ENCODE data around the gene ITPR1. TPM values are rescaled to one million over a fixed set of nuclear protein-coding genes. Genes with fewer than 3 reads are reported as not detected.

ITPR1 gene
- total RNA-seq, 3 donors from 2014 or later = 10.7 to 80.2 (median 20.7) TPM

DNA sequence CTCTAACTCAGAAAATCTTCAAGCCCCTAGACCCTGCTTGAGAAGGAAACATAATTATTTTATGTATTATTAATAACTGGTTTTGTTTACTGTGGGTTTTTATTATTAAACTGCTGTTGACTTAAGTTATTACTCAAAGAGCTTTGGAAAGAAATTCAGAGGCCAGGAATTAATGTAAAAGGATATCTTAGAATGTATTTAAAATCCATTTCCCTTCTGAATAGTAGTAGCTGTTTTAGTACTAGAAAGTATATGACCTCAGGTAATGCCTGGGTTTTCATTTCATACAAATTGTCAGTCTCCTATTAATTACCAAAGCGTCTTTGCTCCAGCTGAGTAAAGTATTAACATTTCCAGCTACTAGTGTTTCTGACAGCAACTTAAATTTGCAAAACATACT lies 223.1 kb downstream of the ITPR1 start:
- ATAC-seq (no peak), DNase-seq (no peak)
- intact Hi-C loops (cut with DNase I, micrococcal nuclease) = loop anchor here (5.0 to 10.0 kb wide), 3 partner anchors 309 to 339 kb away; no protein-coding TSS in a partner anchor
- Histone ChIP-seq H3K4me3 (no peak overlapping the region), H3K9me3 (no peaks in the 10 kb centered on the region), H3K4me1 (ENCODE audit: low read depth) (peaks cover 20% of the 10 kb centered on the region), H3K36me3 (ENCODE audit: low read depth) (no peaks in the 10 kb centered on the region)
- TF ChIP-seq, protein P1, sequence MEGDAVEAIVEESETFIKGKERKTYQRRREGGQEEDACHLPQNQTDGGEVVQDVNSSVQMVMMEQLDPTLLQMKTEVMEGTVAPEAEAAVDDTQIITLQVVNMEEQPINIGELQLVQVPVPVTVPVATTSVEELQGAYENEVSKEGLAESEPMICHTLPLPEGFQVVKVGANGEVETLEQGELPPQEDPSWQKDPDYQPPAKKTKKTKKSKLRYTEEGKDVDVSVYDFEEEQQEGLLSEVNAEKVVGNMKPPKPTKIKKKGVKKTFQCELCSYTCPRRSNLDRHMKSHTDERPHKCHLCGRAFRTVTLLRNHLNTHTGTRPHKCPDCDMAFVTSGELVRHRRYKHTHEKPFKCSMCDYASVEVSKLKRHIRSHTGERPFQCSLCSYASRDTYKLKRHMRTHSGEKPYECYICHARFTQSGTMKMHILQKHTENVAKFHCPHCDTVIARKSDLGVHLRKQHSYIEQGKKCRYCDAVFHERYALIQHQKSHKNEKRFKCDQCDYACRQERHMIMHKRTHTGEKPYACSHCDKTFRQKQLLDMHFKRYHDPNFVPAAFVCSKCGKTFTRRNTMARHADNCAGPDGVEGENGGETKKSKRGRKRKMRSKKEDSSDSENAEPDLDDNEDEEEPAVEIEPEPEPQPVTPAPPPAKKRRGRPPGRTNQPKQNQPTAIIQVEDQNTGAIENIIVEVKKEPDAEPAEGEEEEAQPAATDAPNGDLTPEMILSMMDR (IDR thresholded peaks at IDR 0.05) = no peak

DNA sequence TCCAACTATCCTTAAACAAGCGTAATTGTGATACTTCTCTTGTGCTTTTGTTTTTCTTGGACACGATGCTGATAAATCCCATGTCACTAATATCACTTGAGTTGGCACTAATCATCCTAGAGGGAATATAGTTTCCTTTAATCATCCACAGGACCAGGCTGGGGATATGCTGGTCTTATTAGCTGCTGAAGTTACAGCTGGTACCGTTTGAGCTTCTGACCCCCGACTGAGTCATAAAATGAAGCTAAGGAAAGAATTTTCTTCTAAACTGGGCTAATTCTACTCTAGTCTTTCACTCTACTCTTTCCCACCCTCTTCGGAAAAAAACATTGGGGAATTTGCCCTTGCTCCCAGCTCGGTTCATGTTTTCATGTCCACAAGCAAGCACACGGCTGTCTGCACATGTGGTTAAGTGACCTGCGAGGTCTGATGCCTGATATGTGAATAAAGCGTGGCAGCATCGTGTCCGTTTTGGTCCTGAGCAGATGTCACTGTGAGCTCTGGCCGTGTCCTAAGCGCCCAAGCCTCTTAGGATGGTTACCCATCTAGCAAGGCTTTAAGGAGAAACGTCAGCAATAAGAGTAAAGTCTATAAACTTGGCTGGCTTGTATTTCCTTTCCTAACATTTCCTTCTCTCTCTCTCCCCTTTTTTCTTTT lies 223.7 kb downstream of the ITPR1 start:
- Histone ChIP-seq H3K4me3 (no peak overlapping the region), H3K9me3 (no peaks in the 10 kb centered on the region), H3K36me3 (ENCODE audit: low read depth) (no peaks in the 10 kb centered on the region), H3K4me1 (ENCODE audit: low read depth) (peaks cover 15% of the 10 kb centered on the region)
- ATAC-seq (no peak), DNase-seq (no peak)
- TF ChIP-seq, protein P1 (IDR thresholded peaks at IDR 0.05) = no peak
- intact Hi-C loops (cut with DNase I, micrococcal nuclease) = loop anchor here (5.0 to 10.0 kb wide), 3 partner anchors 308 to 338 kb away; no protein-coding TSS in a partner anchor

DNA sequence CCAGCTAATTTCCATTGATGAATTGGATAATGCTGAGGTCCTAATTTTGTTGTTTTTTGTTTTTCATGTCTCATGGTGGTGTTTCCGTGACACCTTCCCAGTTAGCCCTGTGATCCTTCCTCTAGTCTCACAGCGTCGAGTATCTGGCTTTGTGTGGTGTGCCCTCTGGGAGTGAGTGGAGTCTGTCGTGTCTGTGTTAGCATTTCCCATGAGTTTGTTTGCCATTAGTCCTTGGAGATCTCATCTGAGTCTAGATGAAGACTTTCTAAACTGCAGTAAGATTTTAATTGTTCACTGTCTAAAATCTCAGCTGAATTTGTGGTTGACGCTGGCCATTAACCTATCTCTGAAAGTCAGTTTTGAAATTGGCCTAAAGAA lies 224.2 kb downstream of the ITPR1 start:
- intact Hi-C loops (cut with DNase I, micrococcal nuclease) = loop anchor here (5.0 to 10.0 kb wide), 3 partner anchors 307 to 337 kb away; no protein-coding TSS in a partner anchor
- Histone ChIP-seq H3K4me1 (ENCODE audit: low read depth) (peaks cover 12% of the 10 kb centered on the region), H3K4me3 (no peak overlapping the region)

DNA sequence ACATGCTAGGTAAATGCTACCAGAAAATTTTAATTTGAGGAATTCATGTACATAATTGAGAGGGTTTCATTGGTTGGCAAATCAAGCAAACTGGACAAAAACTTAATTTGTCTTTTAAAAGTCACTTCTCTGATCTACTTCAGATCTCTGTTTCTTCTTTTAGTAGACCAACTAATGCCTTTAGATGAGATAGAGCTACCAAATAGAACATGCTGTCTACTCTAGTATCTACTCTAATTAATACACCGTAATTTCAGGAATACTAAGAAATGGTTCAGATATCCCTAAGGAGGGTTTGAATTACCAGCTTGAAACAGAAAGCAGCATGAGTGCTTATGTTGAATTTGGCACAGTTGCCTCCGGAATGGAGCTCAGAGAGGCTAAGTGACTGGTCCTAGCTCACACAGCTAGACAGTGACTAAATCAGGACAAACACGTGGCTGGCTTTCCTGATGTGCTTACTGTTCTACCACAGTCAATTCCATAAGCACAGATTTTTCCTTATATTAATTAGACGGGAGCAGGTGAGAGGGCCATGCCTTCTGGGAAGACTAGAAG lies 225.1 kb downstream of the ITPR1 start:
- H3K9me3 ChIP-seq = no peaks in the 10 kb centered on the region
- TF ChIP-seq, protein P1 (IDR thresholded peaks at IDR 0.05) = no peak
- intact Hi-C loops (cut with DNase I, micrococcal nuclease) = loop anchor here (5.0 to 10.0 kb wide), 3 partner anchors 307 to 337 kb away; no protein-coding TSS in a partner anchor
- no peak for ATAC-seq
- no peak for DNase-seq
- H3K36me3 ChIP-seq (ENCODE audit: low read depth) = no peaks in the 10 kb centered on the region
- peaks cover 12% of the 10 kb centered on the region for H3K4me1 ChIP-seq (ENCODE audit: low read depth)
- H3K4me3 ChIP-seq = no peak overlapping the region

More for the DNA sequence above, 224.2 kb downstream of the ITPR1 start:
- H3K36me3 ChIP-seq (ENCODE audit: low read depth) = no peaks in the 10 kb centered on the region
- no peak for ATAC-seq
- no peak for DNase-seq
- TF ChIP-seq, protein P1 (IDR thresholded peaks at IDR 0.05) = no peak
- H3K9me3 ChIP-seq = no peaks in the 10 kb centered on the region

DNA sequence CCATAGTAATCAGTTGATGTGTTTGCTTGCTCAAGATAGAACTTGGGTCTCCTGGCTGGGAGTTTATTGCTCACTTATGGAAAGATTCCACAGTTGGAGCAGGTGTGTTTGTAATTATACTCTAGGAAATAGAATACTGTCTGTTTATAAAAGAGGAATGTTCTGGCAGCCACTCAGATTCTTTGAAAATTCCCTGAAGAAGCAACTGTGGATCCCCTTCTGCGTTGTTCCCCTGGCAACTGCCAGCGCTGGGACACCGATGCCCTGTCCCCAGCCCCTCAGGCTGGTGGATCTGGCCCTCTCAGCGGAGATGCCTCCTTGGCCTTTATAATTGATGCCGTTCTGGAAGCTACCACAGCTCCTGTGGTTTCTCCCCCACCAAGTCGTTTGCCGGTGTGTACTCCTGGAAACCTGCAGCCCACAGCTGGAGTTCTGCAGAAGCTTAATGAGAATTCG lies 225.9 kb downstream of the ITPR1 start:
- intact Hi-C loops (cut with DNase I, micrococcal nuclease) = loop anchor here (5.0 to 10.0 kb wide), 3 partner anchors 306 to 336 kb away; no protein-coding TSS in a partner anchor
- ATAC-seq = peak; percentile 35
- H3K36me3 ChIP-seq (ENCODE audit: low read depth) = no peaks in the 10 kb centered on the region
- TF ChIP-seq, protein P1 (IDR thresholded peaks at IDR 0.05) = no peak
- H3K4me1 ChIP-seq (ENCODE audit: low read depth) = peaks cover 12% of the 10 kb centered on the region
- no peak for DNase-seq
- no peak overlapping the region for H3K4me3 ChIP-seq
- H3K9me3 ChIP-seq = no peaks in the 10 kb centered on the region
